ENCODE results near the gene AARS2.
A peak's percentile ranks its signal among the peaks of the same experiment; 100 is the strongest.
"Not testable (repeated sequence)": the region's sequence is repeated elsewhere in the genome, so short reads cannot be mapped to it uniquely, and the experiment has no call there.

Gene AARS2

GRCh38 chr6:44312901-44313788 lies at the start of gene AARS2:
Gene AARS2 (minus strand): TSS chr6:44313347. CDS start chr6:44313323, 24 bp downstream.
- DNase-seq = peak; percentile 96

- DNase-seq = no peak
Measured at GRCh38 chr6:44361947-44362346, 48.8 kb upstream of the AARS2 start.

GRCh38 chr6:44359973-44360372 lies 46.8 kb upstream of the AARS2 start:
- no peak for DNase-seq

- DNase-seq = no peak
Measured at GRCh38 chr6:44356487-44356886, 43.3 kb upstream of the AARS2 start.

GRCh38 chr6:44355640-44356039 lies 42.5 kb upstream of the AARS2 start:
- no peak for DNase-seq

GRCh38 chr6:44353336-44353735 lies 40.2 kb upstream of the AARS2 start:
- no peak for DNase-seq

- no peak for DNase-seq
Measured at GRCh38 chr6:44352259-44352658, 39.1 kb upstream of the AARS2 start.

GRCh38 chr6:44350650-44350994 lies 37.5 kb upstream of the AARS2 start:
- DNase-seq = not testable (repeated sequence)

- DNase-seq = no peak
Measured at GRCh38 chr6:44349904-44350649, 36.9 kb upstream of the AARS2 start.

- DNase-seq = not testable (repeated sequence)
Measured at GRCh38 chr6:44346818-44347217, 33.7 kb upstream of the AARS2 start.

- DNase-seq = no peak
Measured at GRCh38 chr6:44342489-44342888, 29.3 kb upstream of the AARS2 start, which contains the start of gene SPATS1. Gene SPATS1 (plus strand): TSS chr6:44342650. CDS start chr6:44343096, 446 bp downstream.

GRCh38 chr6:44342052-44342451 lies 28.9 kb upstream of the AARS2 start:
- DNase-seq = no peak

- DNase-seq = no peak
Measured at GRCh38 chr6:44341095-44341890, 28.1 kb upstream of the AARS2 start.

- DNase-seq = no peak
Measured at GRCh38 chr6:44339763-44340625, 26.8 kb upstream of the AARS2 start.

GRCh38 chr6:44339301-44339700 lies 26.2 kb upstream of the AARS2 start:
- DNase-seq = no peak

- peak; percentile 67 for DNase-seq
Measured at GRCh38 chr6:44338228-44339122, 25.3 kb upstream of the AARS2 start.

- DNase-seq = no peak
Measured at GRCh38 chr6:44335631-44336030, 22.5 kb upstream of the AARS2 start.

- no peak for DNase-seq
Measured at GRCh38 chr6:44333942-44334341, 20.8 kb upstream of the AARS2 start.

- no peak for DNase-seq
Measured at GRCh38 chr6:44333273-44333919, 20.2 kb upstream of the AARS2 start.

GRCh38 chr6:44332585-44332984 lies 19.4 kb upstream of the AARS2 start:
- DNase-seq = no peak

GRCh38 chr6:44329858-44330257 lies 16.7 kb upstream of the AARS2 start:
- no peak for DNase-seq

Measured in activated T-cell treated with anti-CD3 and anti-CD28 coated beads, Interleukin-2, amount 50 U/mL, for 1 hour (primary cell).